ENCODE results near the gene FXYD1.
"Not testable (repeated sequence)": the region's sequence is repeated elsewhere in the genome, so short reads cannot be mapped to it uniquely, and the experiment has no call there.

FXYD1 gene

DNA sequence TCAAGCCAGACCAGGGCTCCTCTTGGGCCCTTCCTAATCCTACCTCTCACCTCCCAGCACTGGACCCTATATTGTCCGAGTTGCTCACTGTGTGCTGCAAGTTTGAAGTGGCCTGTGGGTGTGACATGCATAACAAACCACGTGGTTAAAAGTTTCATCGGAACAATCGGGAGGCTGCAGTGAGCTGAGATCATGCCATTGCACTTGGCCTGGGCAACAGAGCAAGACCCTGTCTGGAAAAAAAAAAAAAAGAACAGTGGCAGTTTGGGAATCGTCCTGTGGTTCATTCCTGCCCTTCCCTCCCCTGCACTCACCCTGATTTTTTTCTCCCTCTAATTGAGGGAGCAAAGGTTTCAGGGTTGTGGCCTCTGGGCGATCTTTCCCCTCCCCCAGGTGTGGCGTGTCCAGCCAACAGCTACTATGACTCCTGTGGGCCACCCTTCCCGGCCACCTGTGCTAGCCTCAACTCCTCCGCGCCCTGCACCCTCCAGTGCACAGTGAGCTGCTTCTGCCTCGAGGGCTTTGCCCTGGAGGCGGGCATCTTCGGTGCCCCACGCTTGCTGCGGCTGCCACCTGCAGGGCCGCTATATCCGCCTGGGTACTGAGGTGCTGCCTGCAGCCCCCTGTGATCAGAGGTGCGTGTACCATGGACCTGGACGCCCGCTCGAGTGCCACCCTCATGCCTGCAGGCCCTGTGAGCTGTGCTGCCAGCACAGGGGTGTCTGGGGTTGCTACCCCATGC, 39.3 kb upstream of the FXYD1 start:
- 90 to 92% methylated on average over 21 of the region's 21 CpGs for WGBS, 2 experiments
- H3K4me3 ChIP-seq (ENCODE audit: insufficient read depth, low read depth, low read length), result no peak overlapping the region
- H3K4me1 ChIP-seq (ENCODE audit: control insufficient read depth, insufficient read depth, low read length), result no peaks in the 10 kb centered on the region
- H3K36me3 ChIP-seq (ENCODE audit: control insufficient read depth, insufficient read depth, low read length), result no peaks in the 10 kb centered on the region
- H3K9me3 ChIP-seq (ENCODE audit: control insufficient read depth, low read length), result no peaks in the 10 kb centered on the region
- no peak overlapping the region for H3K27ac ChIP-seq (ENCODE audit: insufficient read depth, low read depth, low read length, poor library complexity, severe bottlenecking)
- no peaks in the 10 kb centered on the region for H3K27me3 ChIP-seq (ENCODE audit: control insufficient read depth, insufficient read depth, low read length, poor library complexity, severe bottlenecking)

GRCh38 chr19:35099897-35100275, 38.7 kb upstream of the FXYD1 start:
- Histone ChIP-seq H3K9me3 (ENCODE audit: control insufficient read depth, low read length) (no peaks in the 10 kb centered on the region), H3K27ac (ENCODE audit: insufficient read depth, low read depth, low read length, poor library complexity, severe bottlenecking) (no peak overlapping the region), H3K27me3 (ENCODE audit: control insufficient read depth, insufficient read depth, low read length, poor library complexity, severe bottlenecking) (no peaks in the 10 kb centered on the region), H3K36me3 (ENCODE audit: control insufficient read depth, insufficient read depth, low read length) (no peaks in the 10 kb centered on the region), H3K4me1 (ENCODE audit: control insufficient read depth, insufficient read depth, low read length) (no peaks in the 10 kb centered on the region), H3K4me3 (ENCODE audit: insufficient read depth, low read depth, low read length) (no peak overlapping the region)
- WGBS, 2 experiments, result 93 to 95% methylated on average over 13 of the region's 13 CpGs

DNA sequence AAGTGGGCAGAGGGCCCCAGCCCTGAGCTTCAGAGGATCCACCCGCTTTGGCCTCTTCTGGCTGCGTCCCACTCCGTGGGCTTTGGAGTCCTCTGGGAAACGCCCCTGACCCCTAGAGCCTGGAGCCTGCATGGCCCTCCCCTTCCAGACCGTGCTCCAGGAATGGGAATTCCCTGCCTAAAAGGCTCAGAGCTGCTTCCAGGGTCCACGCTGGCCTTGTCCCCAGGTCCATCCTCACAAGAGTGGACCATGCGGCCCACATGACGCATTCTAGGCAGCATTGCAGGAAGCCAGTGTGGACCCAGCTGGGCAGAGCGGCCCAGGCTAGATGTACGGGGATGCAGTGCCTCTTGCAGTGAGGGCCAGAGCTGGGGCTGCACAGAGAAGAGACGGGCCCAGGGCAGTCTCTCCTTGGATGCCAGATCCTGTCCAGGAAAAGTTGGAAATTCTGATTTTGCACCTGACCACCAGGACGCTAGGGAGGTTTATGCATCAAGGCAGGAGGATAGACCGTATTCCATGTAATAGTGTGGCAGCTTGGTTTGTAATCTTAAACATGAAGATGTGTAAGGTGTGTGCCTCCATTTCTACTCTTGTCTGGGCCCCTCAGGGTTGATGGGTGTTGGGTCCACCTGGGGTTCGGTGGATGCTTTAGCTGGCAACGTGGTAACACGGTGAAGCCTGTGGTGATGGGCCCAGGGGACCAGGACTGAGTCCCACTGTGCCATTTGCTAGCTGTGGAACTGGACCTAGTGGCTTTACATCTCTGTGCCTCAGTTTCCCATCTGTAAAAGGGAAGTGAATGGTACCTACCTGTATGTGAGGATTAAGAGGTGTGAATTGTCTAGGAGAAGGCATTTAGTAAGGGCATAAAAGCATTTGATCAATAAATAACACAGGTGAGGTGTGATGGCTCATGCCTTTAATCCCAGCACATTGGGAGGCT, 37.8 kb upstream of the FXYD1 start:
- Histone ChIP-seq H3K27ac (ENCODE audit: insufficient read depth, low read depth, low read length, poor library complexity, severe bottlenecking) (no peak overlapping the region), H3K9me3 (ENCODE audit: control insufficient read depth, low read length) (no peaks in the 10 kb centered on the region), H3K27me3 (ENCODE audit: control insufficient read depth, insufficient read depth, low read length, poor library complexity, severe bottlenecking) (no peaks in the 10 kb centered on the region), H3K36me3 (ENCODE audit: control insufficient read depth, insufficient read depth, low read length) (no peaks in the 10 kb centered on the region), H3K4me3 (ENCODE audit: insufficient read depth, low read depth, low read length) (no peak overlapping the region), H3K4me1 (ENCODE audit: control insufficient read depth, insufficient read depth, low read length) (no peaks in the 10 kb centered on the region)
- 82 to 87% methylated on average over 16 of the region's 16 CpGs for WGBS, 2 experiments

DNA sequence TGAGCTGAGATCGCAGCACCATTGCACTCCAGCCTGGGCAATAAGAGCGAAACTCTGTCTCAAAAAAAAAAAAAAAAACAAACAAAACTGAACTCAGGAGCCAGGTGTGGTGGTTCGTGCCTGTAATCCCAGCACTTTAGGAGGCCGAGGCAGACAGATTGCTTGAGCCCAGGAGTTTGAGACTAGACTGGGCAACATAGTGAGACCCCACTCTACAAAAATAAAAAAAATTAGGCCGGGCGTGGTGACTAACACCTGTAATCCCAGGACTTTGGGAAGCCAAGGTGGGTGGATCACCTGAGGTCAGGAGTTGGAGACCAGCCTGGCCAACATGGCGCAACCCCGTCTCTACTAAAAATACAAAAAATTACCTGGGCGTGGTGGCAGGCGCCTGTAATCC, 36.7 kb upstream of the FXYD1 start:
- H3K4me1 ChIP-seq (ENCODE audit: control insufficient read depth, insufficient read depth, low read length); H3K27me3 ChIP-seq (ENCODE audit: control insufficient read depth, insufficient read depth, low read length, poor library complexity, severe bottlenecking); H3K4me3 ChIP-seq (ENCODE audit: insufficient read depth, low read depth, low read length); H3K36me3 ChIP-seq (ENCODE audit: control insufficient read depth, insufficient read depth, low read length); H3K9me3 ChIP-seq (ENCODE audit: control insufficient read depth, low read length); H3K27ac ChIP-seq (ENCODE audit: insufficient read depth, low read depth, low read length, poor library complexity, severe bottlenecking): not testable (repeated sequence)
- 93 to 96% methylated on average over 10 of the region's 10 CpGs for WGBS, 2 experiments

GRCh38 chr19:35103614-35104013, 35.0 kb upstream of the FXYD1 start:
- H3K4me1 ChIP-seq (ENCODE audit: control insufficient read depth, insufficient read depth, low read length); H3K9me3 ChIP-seq (ENCODE audit: control insufficient read depth, low read length): not testable (repeated sequence)
- WGBS, 2 experiments, result 87 to 89% methylated on average over 10 of the region's 10 CpGs

DNA sequence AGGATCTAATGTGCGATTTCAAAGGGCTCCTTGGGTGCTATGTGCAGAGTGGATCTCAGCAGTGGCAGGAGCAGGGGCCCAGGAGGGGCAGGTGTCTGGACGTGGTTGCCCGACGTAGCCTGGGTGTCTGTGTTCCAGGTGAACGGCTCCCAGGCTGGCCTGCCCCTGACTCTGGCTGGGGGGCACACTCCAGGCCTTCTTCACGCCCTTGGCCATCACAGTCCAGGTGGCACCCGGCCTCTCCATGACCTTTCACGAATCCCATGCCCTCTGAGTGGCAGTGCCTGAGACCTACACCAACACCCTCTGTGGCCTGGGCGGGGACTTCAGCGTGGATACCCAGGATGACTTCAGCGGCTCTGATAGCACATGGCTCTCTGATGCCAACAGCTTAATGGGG, 34.3 kb upstream of the FXYD1 start:
- Histone ChIP-seq H3K36me3 (ENCODE audit: control insufficient read depth, insufficient read depth, low read length) (no peaks in the 10 kb centered on the region), H3K27ac (ENCODE audit: insufficient read depth, low read depth, low read length, poor library complexity, severe bottlenecking) (no peak overlapping the region), H3K4me1 (ENCODE audit: control insufficient read depth, insufficient read depth, low read length) (no peaks in the 10 kb centered on the region), H3K9me3 (ENCODE audit: control insufficient read depth, low read length) (no peaks in the 10 kb centered on the region), H3K4me3 (ENCODE audit: insufficient read depth, low read depth, low read length) (no peak overlapping the region), H3K27me3 (ENCODE audit: control insufficient read depth, insufficient read depth, low read length, poor library complexity, severe bottlenecking) (no peaks in the 10 kb centered on the region)
- 93% methylated on average over 11 of the region's 11 CpGs for WGBS, 2 experiments

More at GRCh38 chr19:35103614-35104013, 35.0 kb upstream of the FXYD1 start:
- H3K36me3 ChIP-seq (ENCODE audit: control insufficient read depth, insufficient read depth, low read length); H3K27ac ChIP-seq (ENCODE audit: insufficient read depth, low read depth, low read length, poor library complexity, severe bottlenecking); H3K27me3 ChIP-seq (ENCODE audit: control insufficient read depth, insufficient read depth, low read length, poor library complexity, severe bottlenecking); H3K4me3 ChIP-seq (ENCODE audit: insufficient read depth, low read depth, low read length): not testable (repeated sequence)

DNA sequence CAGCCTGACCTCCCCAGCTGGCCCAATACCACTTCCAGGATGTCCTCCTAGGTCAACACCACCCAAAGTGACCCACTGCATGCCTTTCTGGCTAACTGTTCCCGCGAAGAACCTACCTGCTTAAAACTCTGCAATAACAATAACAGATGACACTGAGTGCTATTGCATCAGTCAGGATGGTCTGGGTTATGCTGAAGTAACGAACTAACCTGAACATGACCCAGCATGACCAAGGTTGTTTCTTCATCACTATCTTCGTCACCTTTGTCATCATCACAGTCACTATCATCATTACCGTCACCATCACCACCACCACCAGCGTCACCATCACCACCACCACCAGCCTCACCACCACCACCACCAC, 33.6 kb upstream of the FXYD1 start:
- Histone ChIP-seq H3K4me1 (ENCODE audit: control insufficient read depth, insufficient read depth, low read length) (no peaks in the 10 kb centered on the region), H3K27me3 (ENCODE audit: control insufficient read depth, insufficient read depth, low read length, poor library complexity, severe bottlenecking) (no peaks in the 10 kb centered on the region), H3K4me3 (ENCODE audit: insufficient read depth, low read depth, low read length) (no peak overlapping the region), H3K36me3 (ENCODE audit: control insufficient read depth, insufficient read depth, low read length) (no peaks in the 10 kb centered on the region), H3K9me3 (ENCODE audit: control insufficient read depth, low read length) (no peaks in the 10 kb centered on the region), H3K27ac (ENCODE audit: insufficient read depth, low read depth, low read length, poor library complexity, severe bottlenecking) (no peak overlapping the region)
- 87 to 94% methylated on average over 6 of the region's 6 CpGs for WGBS, 2 experiments

DNA sequence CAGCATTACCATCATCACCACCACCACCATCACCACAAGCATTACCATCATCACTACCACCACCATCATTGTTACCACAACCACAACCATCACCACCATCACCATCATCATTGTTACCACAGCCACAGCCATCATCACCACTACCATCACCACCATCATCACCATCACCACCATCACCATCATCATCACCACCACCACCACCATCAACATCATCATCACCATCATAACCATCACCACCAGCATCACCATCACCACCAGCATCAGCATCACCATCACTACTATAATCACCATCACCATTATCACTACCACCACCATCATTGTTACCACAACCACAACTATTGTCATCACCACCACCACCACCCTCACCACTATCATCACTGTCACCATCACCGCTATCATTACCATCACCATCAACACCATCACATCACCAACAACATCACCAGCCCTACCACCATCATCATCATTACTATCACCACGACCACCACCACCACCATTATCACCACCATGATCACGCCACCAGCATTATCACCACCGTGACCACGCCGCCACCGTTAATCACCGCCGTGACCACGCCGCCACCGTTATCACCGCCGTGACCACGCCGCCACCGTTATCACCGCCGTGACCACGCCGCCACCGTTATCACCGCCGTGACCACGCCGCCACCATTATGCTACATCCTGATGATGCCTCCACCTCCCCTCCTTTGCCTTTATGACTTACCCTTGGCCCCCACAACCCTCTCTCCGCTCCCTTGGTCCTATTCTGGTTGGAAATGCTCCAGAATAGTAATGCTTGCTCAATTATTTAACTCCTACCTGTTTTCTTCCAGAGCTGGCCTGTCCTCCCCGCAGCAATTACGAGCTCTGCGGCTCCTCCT, 33.0 kb upstream of the FXYD1 start:
- H3K4me1 ChIP-seq (ENCODE audit: control insufficient read depth, insufficient read depth, low read length), result no peaks in the 10 kb centered on the region
- H3K4me3 ChIP-seq (ENCODE audit: insufficient read depth, low read depth, low read length), result no peak overlapping the region
- H3K27ac ChIP-seq (ENCODE audit: insufficient read depth, low read depth, low read length, poor library complexity, severe bottlenecking), result no peak overlapping the region
- 90 to 91% methylated on average over 30 of the region's 30 CpGs for WGBS, 2 experiments
- H3K27me3 ChIP-seq (ENCODE audit: control insufficient read depth, insufficient read depth, low read length, poor library complexity, severe bottlenecking), result no peaks in the 10 kb centered on the region
- no peaks in the 10 kb centered on the region for H3K36me3 ChIP-seq (ENCODE audit: control insufficient read depth, insufficient read depth, low read length)
- H3K9me3 ChIP-seq (ENCODE audit: control insufficient read depth, low read length), result no peaks in the 10 kb centered on the region

GRCh38 chr19:35106291-35106583, 32.4 kb upstream of the FXYD1 start:
- Histone ChIP-seq H3K9me3 (ENCODE audit: control insufficient read depth, low read length) (no peaks in the 10 kb centered on the region), H3K4me3 (ENCODE audit: insufficient read depth, low read depth, low read length) (no peak overlapping the region), H3K36me3 (ENCODE audit: control insufficient read depth, insufficient read depth, low read length) (no peaks in the 10 kb centered on the region), H3K27me3 (ENCODE audit: control insufficient read depth, insufficient read depth, low read length, poor library complexity, severe bottlenecking) (no peaks in the 10 kb centered on the region), H3K27ac (ENCODE audit: insufficient read depth, low read depth, low read length, poor library complexity, severe bottlenecking) (no peak overlapping the region), H3K4me1 (ENCODE audit: control insufficient read depth, insufficient read depth, low read length) (no peaks in the 10 kb centered on the region)
- WGBS, 2 experiments, result 95% methylated on average over 9 of the region's 9 CpGs

Measured in ectodermal cell (in vitro differentiated cells).